Fibroblast of lung (primary cell): Measurements from ENCODE around the gene RFX8. TPM values are rescaled to one million over a fixed set of nuclear protein-coding genes. Genes with fewer than 3 reads are reported as not detected.
A peak's percentile ranks its signal among the peaks of the same experiment; 100 is the strongest.

Experiments
- DNase-seq, 2 donors: peaks; one replicate each; pipeline versions ENCODE4 v3.0.0 to v3.0.0-alpha.2; 2010; ENCODE audit warnings: low read depth in 2 of 2
- H2AFZ ChIP-seq: 2 replicates; pipeline ENCODE4 v1.5.1; 2012; ENCODE audit warnings: low read length, control low read depth, inconsistent platforms
- H3K27ac ChIP-seq: 2 replicates; pipeline ENCODE4 v1.5.1; 2011; ENCODE audit warnings: low read length, control low read depth; ENCODE audit not compliant: insufficient read depth
- H3K27me3 ChIP-seq: 2 replicates; pipeline ENCODE4 v1.5.1; 2011; ENCODE audit warnings: mild to moderate bottlenecking, low read length; ENCODE audit not compliant: control insufficient read depth, insufficient read depth
- H3K36me3 ChIP-seq: 2 replicates; pipeline ENCODE4 v1.5.1; 2011; ENCODE audit warnings: low read length; ENCODE audit not compliant: control insufficient read depth, insufficient read depth
- H3K4me1 ChIP-seq: 2 replicates; pipeline ENCODE4 v1.5.1; 2011; ENCODE audit warnings: low read length; ENCODE audit not compliant: control insufficient read depth, insufficient read depth; ENCODE audit errors: extremely low read depth
- H3K4me2 ChIP-seq: 2 replicates; pipeline ENCODE4 v1.5.1; 2011; ENCODE audit warnings: low read length, control low read depth; ENCODE audit not compliant: insufficient read depth; ENCODE audit errors: extremely low read depth
- H3K4me3 ChIP-seq, 4 experiments: fragments of 200-600 bp in 1 of 4; sonication (generic) in 1 of 4; replicated peaks in 1 of 4; 2 replicates each; pipeline ENCODE4 v1.5.1; 2011 to 2016; ENCODE audit warnings: low read length in 4 of 4, low read depth in 3 of 4, mild to moderate bottlenecking in 3 of 4, control low read depth in 2 of 4, inconsistent platforms in 1 of 4, mixed read lengths in 1 of 4; ENCODE audit not compliant: insufficient read depth in 1 of 4; ENCODE audit errors: control extremely low read depth in 1 of 4
- H3K79me2 ChIP-seq: 2 replicates; pipeline ENCODE4 v1.5.1; 2012; ENCODE audit warnings: mild to moderate bottlenecking, low read length, inconsistent platforms; ENCODE audit not compliant: control insufficient read depth, insufficient read depth
- H3K9ac ChIP-seq: 2 replicates; pipeline ENCODE4 v1.5.1; 2011; ENCODE audit warnings: mild to moderate bottlenecking, low read length, control low read depth; ENCODE audit not compliant: insufficient read depth
- H3K9me3 ChIP-seq: 2 replicates; pipeline ENCODE4 v1.5.1; 2012; ENCODE audit warnings: low read depth, low read length; ENCODE audit not compliant: control insufficient read depth, insufficient read depth
- H4K20me1 ChIP-seq: 2 replicates; pipeline ENCODE4 v1.5.1; 2011; ENCODE audit warnings: low read length; ENCODE audit not compliant: control insufficient read depth, insufficient read depth; ENCODE audit errors: extremely low read depth
- EZH2 ChIP-seq: IDR thresholded peaks from 2 replicates; pipeline ENCODE4 v1.5.1; 2012; ENCODE audit warnings: low read length, control low read depth, mild to moderate bottlenecking; ENCODE audit errors: missing control alignments
- polyA plus RNA-seq, 2 donors: library from polyadenylated mRNA; depleted of rRNA in 1 of 2; stranded (reverse) in 1 of 2; unstranded in 1 of 2; fragments of >200 nt; gene quantifications; 2 replicates each; pipeline ENCODE4 v1.2.1, GENCODE V29; 2011 to 2012; ENCODE audit warnings: missing spikeins in 1 of 2
- total RNA-seq: library from RNA; depleted of rRNA; stranded (reverse); fragments of >200 nt; gene quantifications from 2 replicates; pipeline ENCODE4 v1.2.1, GENCODE V29; 2014
- TF ChIP-seq, protein P1 (sequence below), 2 donors: IDR thresholded peaks in 1 of 2; conservative IDR thresholded peaks in 1 of 2; 1 replicate in 1 of 2; 2 replicates in 1 of 2; pipeline ENCODE4 v1.5.1; 2011 to 2012; ENCODE audit warnings: low read length in 2 of 2, control low read depth in 1 of 2, inconsistent platforms in 1 of 2, low read depth in 1 of 2, mild to moderate bottlenecking in 1 of 2

Gene RFX8
- total and polyA plus RNA-seq, 2 donors (not counting 1 experiment from before 2014, with no cell fraction given) = 4.3 to 12.4 TPM

DNA sequence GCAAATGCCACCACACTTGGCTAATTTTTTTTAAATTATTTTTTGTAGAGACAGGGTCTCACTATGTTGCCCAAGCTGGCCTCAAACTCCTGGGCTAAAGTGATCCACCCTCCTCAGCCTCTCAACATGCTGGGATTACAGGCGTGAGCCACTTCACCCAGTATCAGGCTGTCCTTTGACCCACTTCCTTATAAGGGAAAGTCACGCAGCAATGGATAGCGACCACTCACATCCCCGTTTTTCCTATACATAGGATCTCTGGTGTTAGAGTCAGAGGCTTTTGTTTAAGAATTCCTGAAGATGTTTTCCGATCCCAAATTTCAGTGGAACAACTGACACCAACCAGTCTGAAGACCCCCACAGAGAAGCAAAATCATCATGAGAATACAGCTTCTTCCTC, 41.4 kb upstream of the RFX8 start:
- H3K9me3 ChIP-seq = no peaks in the 10 kb centered on the region
- H3K4me1 ChIP-seq = peaks cover 21% of the 10 kb centered on the region
- TF ChIP-seq EZH2 = no peak
- TF ChIP-seq, protein P1, sequence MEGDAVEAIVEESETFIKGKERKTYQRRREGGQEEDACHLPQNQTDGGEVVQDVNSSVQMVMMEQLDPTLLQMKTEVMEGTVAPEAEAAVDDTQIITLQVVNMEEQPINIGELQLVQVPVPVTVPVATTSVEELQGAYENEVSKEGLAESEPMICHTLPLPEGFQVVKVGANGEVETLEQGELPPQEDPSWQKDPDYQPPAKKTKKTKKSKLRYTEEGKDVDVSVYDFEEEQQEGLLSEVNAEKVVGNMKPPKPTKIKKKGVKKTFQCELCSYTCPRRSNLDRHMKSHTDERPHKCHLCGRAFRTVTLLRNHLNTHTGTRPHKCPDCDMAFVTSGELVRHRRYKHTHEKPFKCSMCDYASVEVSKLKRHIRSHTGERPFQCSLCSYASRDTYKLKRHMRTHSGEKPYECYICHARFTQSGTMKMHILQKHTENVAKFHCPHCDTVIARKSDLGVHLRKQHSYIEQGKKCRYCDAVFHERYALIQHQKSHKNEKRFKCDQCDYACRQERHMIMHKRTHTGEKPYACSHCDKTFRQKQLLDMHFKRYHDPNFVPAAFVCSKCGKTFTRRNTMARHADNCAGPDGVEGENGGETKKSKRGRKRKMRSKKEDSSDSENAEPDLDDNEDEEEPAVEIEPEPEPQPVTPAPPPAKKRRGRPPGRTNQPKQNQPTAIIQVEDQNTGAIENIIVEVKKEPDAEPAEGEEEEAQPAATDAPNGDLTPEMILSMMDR (conservative IDR thresholded peaks at IDR 0.05 in 1 of 2, IDR thresholded peaks at IDR 0.05 in 1 of 2; ENCODE audit: low read depth in 1 of 2, low read length in 2 of 2) = no peak
- no peaks in the 10 kb centered on the region for H4K20me1 ChIP-seq
- H3K36me3 ChIP-seq = no peaks in the 10 kb centered on the region
- H3K27ac ChIP-seq = peak overlapping the region; percentile 94
- no peaks in the 10 kb centered on the region for H3K79me2 ChIP-seq
- H2AFZ ChIP-seq = no peak overlapping the region
- H3K4me2 ChIP-seq = no peak overlapping the region
- H3K9ac ChIP-seq = no peak overlapping the region
- H3K4me3 ChIP-seq = no peak overlapping the region
- H3K27me3 ChIP-seq = no peaks in the 10 kb centered on the region
- no peak for DNase-seq

DNA sequence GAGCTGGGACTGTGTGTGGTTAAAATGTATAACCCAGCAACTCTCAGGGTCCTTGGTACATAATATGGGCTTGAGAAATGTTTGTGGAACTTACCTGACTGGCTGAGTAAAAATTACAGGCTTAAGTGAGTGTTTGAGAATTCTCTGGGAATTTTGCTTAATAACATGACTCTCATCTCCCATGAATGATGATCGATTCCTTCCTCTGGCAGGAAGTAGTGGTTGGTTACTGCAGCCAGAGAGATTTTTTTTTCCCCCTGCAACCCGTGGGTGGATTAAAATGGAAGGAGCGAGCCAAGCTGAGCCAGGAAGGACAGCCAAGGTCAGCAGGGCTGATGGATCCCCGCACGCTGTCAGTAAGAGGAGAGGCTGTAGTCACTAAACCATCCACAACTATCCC, 40.6 kb upstream of the RFX8 start:
- Histone ChIP-seq H3K9me3 (no peaks in the 10 kb centered on the region), H3K36me3 (no peaks in the 10 kb centered on the region), H3K27me3 (no peaks in the 10 kb centered on the region), H3K9ac (no peak overlapping the region), H3K79me2 (no peaks in the 10 kb centered on the region), H3K4me1 (peaks cover 21% of the 10 kb centered on the region), H4K20me1 (no peaks in the 10 kb centered on the region), H3K4me3 (no peak overlapping the region), H3K4me2 (no peak overlapping the region), H2AFZ (no peak overlapping the region), H3K27ac (peak overlapping the region; percentile 94)
- TF ChIP-seq EZH2 = no peak
- TF ChIP-seq, protein P1 (conservative IDR thresholded peaks at IDR 0.05 in 1 of 2, IDR thresholded peaks at IDR 0.05 in 1 of 2; ENCODE audit: low read depth in 1 of 2, low read length in 2 of 2) = no peak
- peak; percentile 62 to 89 for DNase-seq

GRCh38 chr2:101512993-101513392, 38.1 kb upstream of the RFX8 start:
- DNase-seq = no peak
- H3K4me3 ChIP-seq = no peak overlapping the region
- H3K9ac ChIP-seq = no peak overlapping the region
- TF ChIP-seq, protein P1 (conservative IDR thresholded peaks at IDR 0.05 in 1 of 2, IDR thresholded peaks at IDR 0.05 in 1 of 2; ENCODE audit: low read depth in 1 of 2, low read length in 2 of 2) = no peak
- no peak for TF ChIP-seq EZH2
- no peaks in the 10 kb centered on the region for H3K9me3 ChIP-seq
- H2AFZ ChIP-seq = no peak overlapping the region
- H3K27me3 ChIP-seq = no peaks in the 10 kb centered on the region
- H3K36me3 ChIP-seq = no peaks in the 10 kb centered on the region
- H3K4me1 ChIP-seq = peaks cover 12% of the 10 kb centered on the region
- H4K20me1 ChIP-seq = no peaks in the 10 kb centered on the region
- no peaks in the 10 kb centered on the region for H3K79me2 ChIP-seq
- H3K4me2 ChIP-seq = no peak overlapping the region
- no peak overlapping the region for H3K27ac ChIP-seq
